Parietal lobe (tissue), 1 donor: ENCODE data around the gene APOA1. TPM values are rescaled to one million over a fixed set of nuclear protein-coding genes. Genes with fewer than 3 reads are reported as not detected.

Experiments
- total RNA-seq: library from RNA; depleted of rRNA; stranded (reverse); fragments of >200 nt; gene quantifications from one replicate; pipeline ENCODE4 v1.2.3, GENCODE V29; 2014

Gene APOA1
- total RNA-seq: 0.63 TPM

GRCh38 chr11:116837231-116838091 lies at the start of gene APOA1:
Gene APOA1, minus strand, starts transcription at chr11:116837622. Its CDS starts 235 bp downstream, at chr11:116837387.

GRCh38 chr11:116829525-116830183 lies 7.8 kb downstream of the APOA1 start, which contains the start of gene APOC3:
Gene APOC3, plus strand, starts transcription at chr11:116829907. Its CDS starts 676 bp downstream, at chr11:116830583.

DNA sequence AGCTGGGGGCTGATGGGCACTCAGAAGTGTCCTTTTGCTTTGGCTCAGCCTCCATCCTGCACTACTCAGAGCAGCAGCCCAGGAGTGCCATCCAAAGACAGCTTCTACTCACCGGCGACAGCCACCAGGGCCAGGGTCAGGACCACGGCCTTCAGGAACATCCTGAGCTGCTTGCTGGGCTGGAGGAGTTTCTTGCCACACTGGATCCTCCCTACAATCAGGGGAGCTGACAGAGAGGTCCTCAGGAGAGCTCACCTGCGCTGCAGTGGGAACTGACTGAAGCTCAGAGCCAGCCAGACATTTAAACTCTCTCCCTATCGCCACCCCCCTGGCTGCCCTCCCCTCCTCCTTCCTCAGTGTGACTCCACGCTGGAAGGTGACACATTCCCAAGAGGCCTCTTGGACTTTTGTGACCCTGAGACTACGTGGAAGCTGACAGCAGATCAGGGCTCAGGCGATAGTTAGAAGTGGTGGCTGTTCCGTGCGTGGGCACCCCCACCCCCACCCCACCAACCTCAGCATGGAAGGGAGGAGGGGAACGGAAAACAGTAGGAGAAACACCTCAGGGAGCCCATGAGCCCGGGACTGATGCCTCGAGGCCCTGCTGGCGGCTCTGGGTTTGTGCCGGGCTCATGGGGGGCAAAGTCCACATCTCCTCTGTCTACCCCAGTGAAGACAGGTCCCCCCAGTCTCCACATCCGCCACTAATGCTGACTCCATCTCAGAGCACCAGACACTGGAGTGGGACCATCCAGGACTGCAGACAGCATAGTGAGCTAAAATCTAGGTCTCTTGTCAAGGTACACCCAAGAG lies 14.2 kb downstream of the APOA1 start, which contains the start of gene APOA4:
Gene APOA4 (minus strand): TSS at position 274 of the 813 bp plus-strand sequence. CDS start 113 bp downstream, at position 161.

DNA sequence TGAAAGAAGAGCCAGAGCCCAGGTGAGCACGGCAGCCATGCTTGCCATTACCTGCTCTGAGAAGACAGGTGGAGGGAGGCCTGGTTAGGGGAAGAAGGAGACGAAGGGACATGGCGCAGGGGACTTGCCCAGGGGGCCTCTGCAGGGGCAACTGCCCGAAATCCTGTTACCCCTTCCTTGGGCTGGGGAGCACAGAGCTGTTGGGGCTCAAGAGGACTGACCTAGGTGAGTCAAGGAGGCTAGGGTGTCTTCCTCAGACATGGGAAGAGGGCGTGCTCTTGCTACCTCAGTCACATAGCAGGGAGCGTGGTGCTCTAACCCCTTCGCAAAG lies 45.6 kb downstream of the APOA1 start, which contains the start of gene APOA5:
Gene APOA5 (minus strand): TSS at position 67 of the 331 bp plus-strand sequence. CDS start 19 bp downstream, at position 48.

GRCh38 chr11:116787786-116788486 lies 49.5 kb downstream of the APOA1 start, which contains the start of gene ZPR1:
Gene ZPR1, minus strand, starts transcription at chr11:116788023. Its CDS starts 33 bp downstream, at chr11:116787990.

Other genes starting within 250 kb of the APOA1 start
- 12.8 TPM for gene BUD13, start 64.6 kb downstream of the APOA1 start, total RNA-seq
- gene ZPR1, start 49.6 kb downstream of the APOA1 start, total RNA-seq: 45.1 TPM
- not detected for gene APOA5, start 45.7 kb downstream of the APOA1 start, total RNA-seq
- gene APOA4, start 14.3 kb downstream of the APOA1 start, total RNA-seq: not detected
- gene APOC3, start 7.7 kb downstream of the APOA1 start, total RNA-seq: not detected